OCI-LY7 (cell line): ENCODE results near the gene ERCC8. TPM values are rescaled to one million over a fixed set of nuclear protein-coding genes. Genes with fewer than 3 reads are reported as not detected.
A peak's percentile ranks its signal among the peaks of the same experiment; 100 is the strongest.

Experiments
- BruUV-seq: library from RNA; stranded (reverse); fragments of 400-500 nt; replicated peaks from 2 replicates; lab custom pipeline; 2021; lab: Mats Ljungman, UMichigan
- CTCF ChIA-PET: fragments of 300-600 bp; sonication (Branson Sonifier 250); formaldehyde crosslinking; loops from one replicate; lab custom pipeline; 2022; ENCODE audit warnings: antibody characterized with exemption; ENCODE audit not compliant: unreplicated experiment; lab: Charles Lee
- POLR2A ChIA-PET: fragments of 300-600 bp; sonication (Branson Sonifier 250); formaldehyde crosslinking; loops from one replicate; lab custom pipeline; 2022; ENCODE audit warnings: antibody characterized with exemption; lab: Charles Lee
- DNase-seq: peaks from one replicate; pipeline ENCODE4 v3.0.0-alpha.2; 2015; ENCODE audit warnings: low spot score
- H2AFZ ChIP-seq: fragments of 200-600 bp; sonication (generic), shearing (Covaris generic); 2 replicates; pipeline ENCODE4 v1.6.1; 2014; ENCODE audit warnings: mild to moderate bottlenecking, antibody characterized with exemption, low read length, moderate library complexity
- H3K27ac ChIP-seq: fragments of 200-600 bp; sonication (generic); 2 replicates; pipeline ENCODE4 v1.5.1; 2014; ENCODE audit warnings: mixed run types, low read depth, mild to moderate bottlenecking, moderate library complexity, low read length, inconsistent platforms; ENCODE audit not compliant: poor library complexity, severe bottlenecking
- H3K36me3 ChIP-seq: fragments of 200-600 bp; sonication (generic); 2 replicates; pipeline ENCODE4 v1.6.1; 2014; ENCODE audit warnings: mild to moderate bottlenecking, antibody characterized with exemption, low read length, moderate library complexity, mixed read lengths; ENCODE audit not compliant: insufficient read depth
- H3K4me1 ChIP-seq: fragments of 200-600 bp; sonication (generic); 2 replicates; pipeline ENCODE4 v1.5.1; 2014; ENCODE audit warnings: mild to moderate bottlenecking, low read length; ENCODE audit not compliant: insufficient read depth, poor library complexity, severe bottlenecking
- H3K4me2 ChIP-seq: fragments of 200-600 bp; sonication (generic); 2 replicates; pipeline ENCODE4 v1.6.1; 2014; ENCODE audit warnings: mild to moderate bottlenecking, low read length
- H3K4me3 ChIP-seq: fragments of 200-600 bp; sonication (generic); 2 replicates; pipeline ENCODE4 v1.5.1; 2014; ENCODE audit warnings: mild to moderate bottlenecking, low read depth, low read length; ENCODE audit not compliant: poor library complexity, severe bottlenecking
- H3K79me2 ChIP-seq: fragments of 200-600 bp; sonication (generic); 2 replicates; pipeline ENCODE4 v1.6.1; 2016; ENCODE audit warnings: low read depth, mild to moderate bottlenecking, low read length, moderate library complexity, mixed read lengths; ENCODE audit not compliant: insufficient read depth
- H3K9me2 ChIP-seq: fragments of 200-600 bp; sonication (generic); 2 replicates; pipeline ENCODE4 v1.6.1; 2016; ENCODE audit warnings: mild to moderate bottlenecking, low read length, mixed read lengths; ENCODE audit not compliant: insufficient read depth
- H3K9me3 ChIP-seq: fragments of 200-600 bp; sonication (generic); 2 replicates; pipeline ENCODE4 v1.6.1; 2014; ENCODE audit warnings: mild to moderate bottlenecking, mixed run types, low read length, mixed read lengths
- H4K20me1 ChIP-seq: fragments of 200-600 bp; sonication (generic); 2 replicates; pipeline ENCODE4 v1.6.1; 2014; ENCODE audit warnings: mild to moderate bottlenecking, antibody characterized with exemption, low read length, moderate library complexity, mixed read lengths; ENCODE audit not compliant: insufficient read depth
- CTCF ChIP-seq: fragments of 200-600 bp; sonication (generic); conservative IDR thresholded peaks from 2 replicates; pipeline ENCODE4 v1.5.1; 2014; ENCODE audit warnings: mild to moderate bottlenecking, antibody characterized with exemption, low read length, moderate library complexity, mixed read lengths
- EZH2phosphoT487 ChIP-seq: fragments of 200-600 bp; sonication (generic); IDR thresholded peaks from 2 replicates; pipeline ENCODE4 v1.6.1; 2018; ENCODE audit warnings: low read depth, borderline replicate concordance, mild to moderate bottlenecking, mixed run types, antibody characterized with exemption, low read length, moderate library complexity, mixed read lengths
- intact Hi-C: fragments of 100-400 bp; cut with micrococcal nuclease; formaldehyde crosslinking; loops from one replicate; pipeline ENCODE4 v1.10.0; 2022; ENCODE audit not compliant: unreplicated experiment
- total RNA-seq, 2 experiments: library from RNA; depleted of rRNA in 1 of 2; stranded (reverse); fragments of >200 nt in 1 of 2; shearing (Covaris generic) in 1 of 2; gene quantifications; 2 replicates each; pipeline ENCODE4 v1.2.3, GENCODE V29; 2014 to 2022

ERCC8 gene
- total RNA-seq, 2 experiments from 2014 or later: 11.8 to 17.5 TPM

GRCh38 chr5:60959156-60959555 lies 14.3 kb upstream of the ERCC8 start:
- H3K4me2 ChIP-seq: no peak overlapping the region
- TF ChIP-seq EZH2phosphoT487 (no peak), CTCF (peak; percentile 76)
- ChIA-PET POLR2A (interaction anchor here (1.0 to 1.1 kb wide), 2 partner anchors 14 to 357 kb away, joined by 3 to 4 read pairs; partner anchors contain the start of genes ERCC8 and NDUFAF2), CTCF (no interaction called here)
- no peaks in the 10 kb centered on the region for H3K4me1 ChIP-seq
- peaks cover 13% of the 10 kb centered on the region; the same call in 1 of the 2 replicates for H4K20me1 ChIP-seq
- H3K36me3 ChIP-seq: no peaks in the 10 kb centered on the region
- intact Hi-C loops: no loop called here
- BruUV-seq: no TSS peak
- H3K9me2 ChIP-seq: no peaks in the 10 kb centered on the region
- H3K27ac ChIP-seq: no peak overlapping the region
- H3K9me3 ChIP-seq: peaks cover 14% of the 10 kb centered on the region; the same call in 1 of the 2 replicates
- H2AFZ ChIP-seq: no peak overlapping the region
- peak; percentile 16 for DNase-seq
- H3K79me2 ChIP-seq: peaks cover 21% of the 10 kb centered on the region; the same call in 1 of the 2 replicates
- no peak overlapping the region for H3K4me3 ChIP-seq

- no peak overlapping the region for H3K4me2 ChIP-seq
- no peaks in the 10 kb centered on the region for H3K9me2 ChIP-seq
- no peak overlapping the region for H3K27ac ChIP-seq
- no peak for DNase-seq
- H3K4me1 ChIP-seq: no peaks in the 10 kb centered on the region
- no peak overlapping the region for H2AFZ ChIP-seq
- POLR2A ChIA-PET: interaction anchor here (1.0 kb wide), 1 partner anchor 14 kb away, joined by 3 read pairs; the partner anchor contains the start of genes ERCC8 and NDUFAF2
- H3K79me2 ChIP-seq: peaks cover 21% of the 10 kb centered on the region; the same call in 1 of the 2 replicates
- intact Hi-C loops: no loop called here
- CTCF ChIA-PET: no interaction called here
- H3K4me3 ChIP-seq: no peak overlapping the region
- TF ChIP-seq EZH2phosphoT487: no peak
- TF ChIP-seq CTCF: no peak
- no TSS peak for BruUV-seq
- H3K9me3 ChIP-seq: peaks cover 17% of the 10 kb centered on the region; the same call in 1 of the 2 replicates
- no peaks in the 10 kb centered on the region for H3K36me3 ChIP-seq
- H4K20me1 ChIP-seq: peaks cover 13% of the 10 kb centered on the region; the same call in 1 of the 2 replicates
These were observed 13.8 kb upstream of the ERCC8 start for GRCh38 chr5:60958712-60959111.

GRCh38 chr5:60958088-60958487 lies 13.2 kb upstream of the ERCC8 start:
- no peak overlapping the region for H2AFZ ChIP-seq
- peaks cover 13% of the 10 kb centered on the region; the same call in 1 of the 2 replicates for H4K20me1 ChIP-seq
- no peaks in the 10 kb centered on the region for H3K4me1 ChIP-seq
- intact Hi-C loops: no loop called here
- no peak for DNase-seq
- no peak overlapping the region for H3K4me2 ChIP-seq
- H3K4me3 ChIP-seq: no peak overlapping the region
- H3K27ac ChIP-seq: no peak overlapping the region
- no peaks in the 10 kb centered on the region for H3K36me3 ChIP-seq
- H3K9me3 ChIP-seq: peaks cover 17% of the 10 kb centered on the region; the same call in 1 of the 2 replicates
- ChIA-PET CTCF (no interaction called here), POLR2A (interaction anchor here (1.0 kb wide), 1 partner anchor 13 kb away, joined by 3 read pairs; the partner anchor contains the start of genes ERCC8 and NDUFAF2)
- no TSS peak for BruUV-seq
- TF ChIP-seq CTCF (no peak), EZH2phosphoT487 (no peak)
- H3K79me2 ChIP-seq: peaks cover 26% of the 10 kb centered on the region; the same call in 1 of the 2 replicates
- H3K9me2 ChIP-seq: no peaks in the 10 kb centered on the region
